Activated T-helper 1 cell treated with anti-CD3 and anti-CD28 coated beads, Interleukin-2, amount 50 U/mL, for 16 hours (primary cell): ENCODE data around the gene TERF2IP.

ENCODE experiments used
- DNase-seq, 2 donors: peaks; one replicate each; pipeline ENCODE4 v3.0.0-alpha.2; 2020; ENCODE audit warnings: low read depth in 1 of 2, low spot score in 1 of 2

TERF2IP gene

GRCh38 chr16:75635036-75635435 is 12.5 kb upstream of the TERF2IP start:
- DNase-seq: no peak

- no peak for DNase-seq
Measured at GRCh38 chr16:75640598-75640997, 7.0 kb upstream of the TERF2IP start.

GRCh38 chr16:75644240-75645012 is 3.1 kb upstream of the TERF2IP start:
- DNase-seq: no peak

- DNase-seq: no peak
Measured at GRCh38 chr16:75647112-75647491, 471 bp upstream of the TERF2IP start.

- peak; percentile 73 to 82 for DNase-seq
Measured at GRCh38 chr16:75648265-75649076, 898 bp downstream of the TERF2IP start.

- DNase-seq: no peak
Measured at GRCh38 chr16:75653922-75654321, 6.3 kb downstream of the TERF2IP start.

GRCh38 chr16:75658175-75658574 is 10.6 kb downstream of the TERF2IP start:
- no peak for DNase-seq

- DNase-seq: no peak
Measured at GRCh38 chr16:75660321-75660720, 12.7 kb downstream of the TERF2IP start.

- no peak for DNase-seq
Measured at GRCh38 chr16:75660726-75661302, 13.2 kb downstream of the TERF2IP start.

GRCh38 chr16:75667503-75667902 is 19.9 kb downstream of the TERF2IP start:
- DNase-seq: no peak

- DNase-seq: no peak
Measured at GRCh38 chr16:75676909-75677308, 29.3 kb downstream of the TERF2IP start, which contains the start of gene CPHXL2. Gene CPHXL2, minus strand, starts transcription at chr16:75677009. Its CDS starts 10 bp downstream, at chr16:75676999.

GRCh38 chr16:75679366-75679765 is 31.8 kb downstream of the TERF2IP start:
- DNase-seq: no peak

- DNase-seq: no peak
Measured at GRCh38 chr16:75682308-75682707, 34.7 kb downstream of the TERF2IP start.

GRCh38 chr16:75687361-75687760 is 39.8 kb downstream of the TERF2IP start:
- no peak for DNase-seq

GRCh38 chr16:75695708-75696107 is 48.1 kb downstream of the TERF2IP start:
- no peak for DNase-seq

- DNase-seq: no peak
Measured at GRCh38 chr16:75697571-75697970, 50.0 kb downstream of the TERF2IP start.

- no peak for DNase-seq
Measured at GRCh38 chr16:75701361-75701760, 53.8 kb downstream of the TERF2IP start, which contains the start of gene DUXB. Gene DUXB, minus strand, starts transcription at chr16:75701461. Its CDS starts 43 bp downstream, at chr16:75701418.

- DNase-seq: no peak
Measured at GRCh38 chr16:75702242-75702641, 54.7 kb downstream of the TERF2IP start.

GRCh38 chr16:75703306-75703705 is 55.7 kb downstream of the TERF2IP start:
- no peak for DNase-seq
